Lower leg skin (tissue), 3 donors: Measurements from ENCODE around the gene KRTAP1-3.

ENCODE experiments used
- CTCF ChIP-seq, 3 donors: fragments of 450-650 bp; IDR thresholded peaks; one replicate each; pipeline ENCODE4 v1.5.1; 2016; ENCODE audit warnings: antibody characterized with exemption in 3 of 3, mild to moderate bottlenecking in 3 of 3, moderate library complexity in 2 of 3
- POLR2A ChIP-seq, 2 donors: fragments of 450-650 bp; IDR thresholded peaks; one replicate each; pipeline ENCODE4 v1.6.1; 2016 to 2017; ENCODE audit warnings: antibody characterized with exemption in 2 of 2, mild to moderate bottlenecking in 1 of 2, moderate library complexity in 1 of 2

GRCh38 chr17:41082626-41083025, 48.0 kb upstream of the KRTAP1-3 start:
- TF ChIP-seq POLR2A (IDR thresholded peaks at IDR 0.05), result no peak
- TF ChIP-seq CTCF (IDR thresholded peaks at IDR 0.05), result no peak
